Left cardiac atrium (tissue), 4 donors: ENCODE measurements around the gene ZNF688. TPM values are rescaled to one million over a fixed set of nuclear protein-coding genes. Genes with fewer than 3 reads are reported as not detected.

Source experiments
- ATAC-seq, 2 donors: fragments of 200-7000 bp; cut with Tn5 transposase; one replicate each; pipeline ENCODE4 v1.9.1; 2020; ENCODE audit warnings: mild to moderate bottlenecking in 2 of 2, moderate library complexity in 2 of 2
- DNase-seq: peaks from one replicate; pipeline ENCODE4 v3.0.0-alpha.2; 2020
- intact Hi-C, 2 donors: fragments of 100-400 bp; cut with DNase I; formaldehyde crosslinking; loops; one replicate each; pipeline versions ENCODE4 v1.14.1 to v1.15.1; 2022 to 2023
- total RNA-seq, 2 donors: library from RNA; stranded (reverse); fragmentation: NEBNext Ultra II Directional; extraction: Animal tissue kit (Norgen Biotek cat#: 25700); gene quantifications; one replicate each; pipeline ENCODE4 v1.2.1, GENCODE V29; 2021
- donor health status: DM: no; HTN: yes; CAD: no.
- donor health status: DM: no; HTN: yes; CAD: no; lungs with severe emphysema.
- donor health status: DM: yes; HTN: yes; CAD: no.
- donor health status: Dilated cardiomyopathy.

Gene ZNF688
- total RNA-seq, 2 donors from 2014 or later: 7.9 to 12.5 TPM

DNA sequence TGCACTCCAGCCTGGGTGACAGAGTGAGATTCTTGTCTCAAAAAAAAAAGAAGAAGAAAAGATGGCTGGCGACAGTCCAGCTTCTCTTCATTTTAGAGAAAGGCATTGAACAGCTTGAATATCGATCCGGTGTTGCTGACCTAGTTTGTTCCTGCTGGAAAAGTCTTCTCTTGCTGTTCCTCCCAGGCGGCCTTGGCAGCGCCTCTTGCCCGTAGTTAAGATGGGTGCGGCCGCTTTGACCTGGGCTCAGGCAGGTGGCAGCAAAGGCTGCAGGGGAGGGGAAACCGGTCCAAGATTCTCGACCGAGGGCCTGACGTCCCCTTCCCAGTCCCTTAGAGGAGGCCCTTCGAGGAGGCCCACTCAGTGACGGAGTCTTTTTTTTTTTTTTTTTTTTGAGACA is 9.5 kb downstream of the ZNF688 start:
- no peak for DNase-seq
- intact Hi-C loops: no loop called here
- ATAC-seq: no peak

DNA sequence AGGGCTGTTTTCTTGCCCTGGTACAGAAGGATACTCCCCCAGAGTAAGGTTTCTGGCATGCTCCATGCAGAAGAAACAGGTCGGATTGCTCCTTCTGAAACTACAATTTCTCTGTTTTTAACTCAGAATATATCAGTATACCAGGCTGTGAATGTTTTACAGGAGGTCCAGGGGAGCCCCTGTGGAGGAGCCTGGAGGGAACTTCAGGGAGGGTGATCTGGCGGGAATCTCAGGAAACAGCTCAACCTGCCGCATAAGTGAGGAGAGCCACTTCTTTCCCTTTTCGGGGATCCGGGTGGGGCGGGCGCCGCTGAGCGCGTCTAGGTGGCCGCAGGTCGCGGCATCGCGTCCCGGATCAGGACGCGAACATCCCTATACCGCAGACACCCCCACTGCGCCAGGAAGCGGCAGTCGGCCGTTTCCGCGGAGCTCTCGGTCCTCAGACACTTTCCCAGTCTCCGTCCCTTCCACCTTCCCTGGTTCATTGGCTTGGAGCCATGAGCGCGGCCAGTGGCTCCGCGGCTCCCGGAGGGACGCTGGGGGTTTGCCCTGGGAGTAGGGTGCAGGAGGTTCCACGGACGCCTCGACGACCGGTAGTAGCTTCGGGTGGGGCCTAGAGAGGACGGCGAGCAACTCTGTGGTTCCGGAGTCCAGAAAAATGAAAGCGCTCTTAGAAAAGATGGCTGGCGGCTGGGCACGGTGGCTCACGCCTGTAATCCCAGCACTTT is 10.3 kb downstream of the ZNF688 start:
- ATAC-seq: no peak
- intact Hi-C loops: no loop called here
- DNase-seq: peak; percentile 55

DNA sequence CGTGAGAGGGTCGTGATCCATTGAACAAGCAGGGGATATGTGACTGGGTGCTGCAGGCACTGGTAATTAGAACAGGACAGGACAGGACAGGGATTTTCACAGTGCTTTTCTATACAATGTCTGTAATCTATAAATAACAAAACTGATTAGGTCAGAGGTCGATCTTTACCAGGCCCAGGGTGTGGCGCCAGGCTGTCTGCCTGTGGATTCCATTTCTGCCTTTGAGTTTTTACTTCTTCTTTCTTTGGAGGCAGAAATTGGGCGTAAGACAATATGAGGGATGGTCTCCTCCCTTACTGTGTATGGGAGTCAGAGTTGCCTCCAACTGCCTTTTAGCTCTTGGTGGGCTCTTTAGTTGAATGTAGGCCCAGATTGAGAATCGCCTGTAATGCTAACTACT is 11.8 kb downstream of the ZNF688 start:
- DNase-seq: no peak
- ATAC-seq: no peak
- intact Hi-C loops: loop anchor here in 1 of 2 donors (2.0 kb wide), 1 partner anchor 25 kb away; the partner anchor contains the start of gene ZNF747

DNA sequence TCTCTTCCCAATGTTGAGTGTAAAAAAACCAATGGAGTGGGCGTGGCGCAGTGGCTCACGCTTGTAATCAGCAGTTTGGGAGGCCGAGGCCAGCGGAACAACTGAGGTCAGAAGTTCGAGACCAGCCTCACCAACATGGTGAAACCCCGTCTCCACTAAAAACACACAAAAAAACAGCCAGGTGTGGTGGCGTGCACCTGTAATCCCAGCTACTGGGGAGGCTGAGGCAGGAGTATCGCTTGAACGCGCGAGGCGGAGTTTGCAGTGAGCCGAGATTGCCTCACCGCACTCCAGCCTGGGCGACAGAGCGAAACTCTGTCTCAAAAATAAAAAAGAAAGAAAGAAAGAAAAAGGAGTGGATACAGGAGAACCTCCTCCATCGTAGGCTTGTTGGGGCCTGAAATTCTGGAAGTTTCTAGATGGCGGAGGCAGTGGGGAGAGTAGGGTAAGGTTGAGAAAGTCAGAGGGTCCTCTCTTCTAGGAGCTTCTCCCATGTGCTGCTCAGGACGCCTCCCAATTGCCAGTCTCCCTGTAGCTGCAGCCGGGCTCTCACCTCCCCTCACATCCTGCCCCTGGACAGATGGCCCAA is 12.6 kb downstream of the ZNF688 start:
- DNase-seq: no peak
- intact Hi-C loops: loop anchor here in 1 of 2 donors (1.0 to 2.0 kb wide), 2 partner anchors 24 to 26 kb away; partner anchors contain the start of genes ZNF747 and ZNF785
- no peak for ATAC-seq

DNA sequence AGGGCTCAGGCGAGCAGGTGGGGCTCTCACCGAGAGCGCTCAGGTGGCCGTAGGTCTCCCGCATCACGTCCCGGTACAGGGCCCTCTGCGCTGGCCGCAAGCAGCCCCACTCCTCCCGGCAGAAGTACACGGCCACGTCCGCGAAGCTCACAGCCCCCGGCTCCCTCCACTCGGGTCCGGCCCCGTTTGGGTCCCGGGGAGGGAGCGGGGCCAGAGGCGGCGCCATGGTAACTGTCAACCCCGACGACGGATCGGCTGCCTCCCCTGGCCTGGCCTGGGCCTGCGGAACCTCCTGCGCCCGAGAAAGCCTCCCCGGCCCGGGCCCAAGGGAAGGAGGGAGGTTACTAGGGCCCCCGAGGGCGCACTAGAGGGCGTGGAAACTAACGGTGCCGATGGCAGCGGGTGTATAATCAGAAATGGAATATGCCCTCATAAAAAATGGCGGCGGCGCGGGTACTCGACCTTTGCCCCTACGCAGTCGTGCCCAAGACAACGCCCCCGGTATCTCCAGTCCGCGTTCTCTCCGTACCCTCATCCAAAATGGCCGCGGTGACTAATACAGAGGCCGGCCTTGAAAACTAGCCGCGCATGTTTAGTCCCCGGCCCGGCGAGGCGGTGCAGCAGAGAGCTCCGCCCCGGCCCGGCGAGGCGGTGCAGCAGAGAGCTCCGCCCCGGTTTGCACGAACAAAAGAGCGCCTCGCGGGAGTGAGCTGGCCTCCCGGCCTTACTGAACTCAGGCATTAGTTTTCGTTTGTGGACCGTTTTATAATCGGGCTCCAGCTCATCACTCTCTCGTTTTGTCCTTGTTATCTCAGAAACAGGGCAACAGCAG is 13.3 kb downstream of the ZNF688 start, which contains the start of gene ZNF764:
TSS of gene ZNF764 (minus strand) at position 418 of the 832 bp plus-strand sequence. CDS start at position 226, 192 bp downstream.
- intact Hi-C loops: loop anchor here in 1 of 2 donors (1.0 to 2.0 kb wide), 2 partner anchors 23 to 27 kb away; partner anchors contain the start of genes ZNF747 and ZNF785
- DNase-seq: peak; percentile 98
- peak; percentile 97 for ATAC-seq

DNA sequence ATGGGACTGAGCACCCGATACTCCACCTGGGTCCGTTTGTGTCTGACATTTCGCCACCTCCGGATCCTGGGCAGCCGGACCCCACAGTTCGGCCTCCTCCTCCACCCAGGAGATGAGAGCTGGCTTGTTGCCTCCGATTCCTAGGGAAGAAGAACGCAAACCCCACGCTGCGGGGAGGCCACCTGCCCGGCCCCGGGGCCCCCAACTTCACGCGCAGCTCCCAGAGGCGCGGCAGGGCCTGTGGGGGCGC is 13.9 kb downstream of the ZNF688 start:
- DNase-seq (no peak), ATAC-seq (peak in 1 of 2 donors; percentile 1)
- intact Hi-C loops: no loop called here

DNA sequence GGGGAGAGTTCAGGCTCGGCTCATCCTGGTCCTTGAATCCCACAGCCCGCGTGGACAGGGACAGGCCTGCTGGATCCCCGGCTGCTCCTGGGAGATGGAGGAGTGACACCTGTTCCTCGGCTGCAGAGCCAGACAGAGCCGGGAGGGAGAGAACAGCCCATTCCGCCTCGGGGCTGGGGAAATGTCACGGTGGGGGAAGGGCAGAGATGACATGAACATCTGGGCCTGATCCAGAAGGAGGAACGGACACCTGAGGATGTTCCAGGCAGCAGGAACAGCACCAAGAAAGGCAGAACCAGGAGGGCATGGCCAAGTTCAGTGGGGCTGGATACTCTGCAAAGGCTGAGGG is 15.4 kb downstream of the ZNF688 start:
- ATAC-seq: no peak
- DNase-seq: no peak
- intact Hi-C loops: no loop called here

DNA sequence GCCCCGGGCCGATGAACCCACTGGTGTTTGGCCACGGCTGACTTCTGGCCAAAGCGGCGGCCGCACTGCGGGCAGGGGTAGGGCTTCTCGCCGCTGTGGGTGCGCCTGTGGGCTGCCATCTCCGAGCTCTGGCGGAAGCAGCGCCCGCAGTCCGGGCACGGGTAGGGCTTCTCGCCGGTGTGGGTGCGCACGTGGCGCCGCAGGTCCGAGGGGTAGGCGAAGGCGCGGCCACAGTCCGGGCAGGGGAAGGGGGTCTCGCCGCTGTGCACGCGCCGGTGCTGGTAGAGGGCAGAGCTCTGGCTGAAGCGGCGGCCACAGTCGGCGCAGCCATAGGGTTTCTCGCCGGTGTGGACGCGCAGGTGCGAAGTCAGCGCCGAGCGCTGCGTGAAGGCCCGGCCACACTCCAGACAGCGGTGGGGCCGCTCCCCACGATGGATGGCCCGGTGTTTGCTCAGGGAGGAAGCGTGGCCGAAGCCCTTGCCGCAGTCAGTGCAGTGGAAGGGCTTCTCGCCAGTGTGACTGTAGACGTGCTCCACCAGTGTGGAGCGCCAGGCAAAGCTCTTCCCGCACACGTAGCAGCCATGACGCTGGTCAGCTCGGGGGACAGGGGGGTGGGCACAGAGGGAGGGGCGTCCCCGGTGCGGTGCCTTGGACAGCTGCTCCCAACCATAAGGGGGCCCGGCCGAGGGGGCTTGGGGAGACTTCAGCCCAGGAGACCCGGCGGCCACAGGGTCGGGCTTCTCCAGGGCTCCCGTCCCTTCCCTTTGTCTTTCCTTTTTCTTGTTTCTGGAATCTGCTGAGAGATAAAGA is 16.0 kb downstream of the ZNF688 start:
- DNase-seq: no peak
- ATAC-seq: no peak
- intact Hi-C loops: no loop called here

DNA sequence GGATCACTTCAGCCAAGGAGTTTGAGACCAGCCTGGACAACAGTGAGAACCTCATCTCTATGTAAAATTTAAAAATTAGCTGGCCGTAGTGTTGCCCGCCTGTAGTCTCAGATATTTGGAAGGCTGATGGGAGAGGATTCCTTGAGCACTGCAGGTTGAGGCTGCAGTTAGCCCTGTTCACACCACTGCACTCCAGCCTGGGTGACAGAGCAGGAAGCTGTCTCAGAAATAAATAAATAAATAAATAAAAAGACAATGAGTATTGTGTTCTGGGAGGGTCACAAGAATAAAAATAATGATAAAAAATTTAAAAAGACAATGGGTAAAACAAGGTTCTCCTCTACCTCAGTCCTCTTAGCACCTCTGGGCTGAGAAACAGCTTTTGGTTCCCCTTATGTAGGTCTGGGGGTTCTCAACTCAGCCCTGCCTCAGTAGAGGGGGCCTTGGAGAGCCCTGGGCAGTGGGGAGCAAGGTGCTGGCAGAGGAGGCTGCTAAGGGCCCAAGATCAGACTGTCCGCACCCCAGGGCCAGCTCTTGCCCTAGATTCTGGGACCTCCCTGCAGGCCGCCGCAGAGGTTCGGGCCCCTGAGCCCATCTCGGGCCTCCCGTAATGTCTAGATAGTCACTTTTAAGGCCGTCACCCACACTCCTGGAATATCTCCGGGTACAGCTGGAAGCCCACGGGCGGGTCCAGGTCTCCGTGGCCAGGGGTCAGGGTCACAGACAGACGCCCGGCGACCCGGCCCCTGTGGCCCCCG is 16.8 kb downstream of the ZNF688 start:
- DNase-seq (no peak), ATAC-seq (no peak)
- intact Hi-C loops: no loop called here

DNA sequence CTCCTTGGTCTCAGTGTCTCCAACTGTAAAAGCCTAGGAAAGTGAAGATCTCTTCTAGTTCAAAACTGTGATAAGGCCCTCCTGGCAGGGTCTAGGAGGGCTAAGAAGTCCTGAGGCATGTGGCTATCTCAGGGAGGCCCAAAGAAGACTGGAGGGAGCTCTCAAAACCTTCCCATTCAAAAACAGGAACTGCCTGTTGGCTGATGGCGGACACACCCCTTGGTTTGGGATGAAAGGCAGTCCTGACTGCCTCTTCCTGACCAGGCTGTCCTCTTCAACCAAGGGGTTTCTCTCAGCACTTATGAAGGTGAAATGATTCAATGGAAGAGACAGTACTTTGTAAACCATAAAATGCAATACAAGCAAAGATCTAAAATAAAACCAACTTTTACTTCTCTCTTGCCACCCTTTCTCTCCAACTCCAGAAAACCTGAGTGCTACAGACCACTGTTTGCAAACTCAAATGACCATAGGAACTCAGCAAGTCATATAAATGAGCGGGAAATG is 18.1 kb downstream of the ZNF688 start:
- ATAC-seq: no peak
- intact Hi-C loops: no loop called here
- no peak for DNase-seq

DNA sequence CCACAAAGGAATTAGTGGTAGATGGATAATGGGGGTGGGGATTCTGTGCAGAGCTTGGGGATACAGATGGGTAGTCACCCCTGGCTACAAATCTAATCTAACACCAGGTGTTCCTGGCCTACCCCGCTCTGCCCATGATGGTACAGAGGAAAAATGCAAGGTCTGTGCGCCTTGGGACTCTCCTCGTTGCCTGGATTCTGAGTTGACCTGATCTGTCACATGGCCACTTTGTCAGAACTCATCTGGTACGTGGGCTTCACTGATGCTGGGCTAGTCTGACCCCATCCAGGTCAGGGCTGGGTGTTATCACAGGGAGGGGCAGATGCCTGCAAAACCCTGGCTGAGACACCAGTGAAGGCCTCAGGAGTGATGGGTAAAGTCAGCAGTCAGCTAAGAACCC is 18.6 kb downstream of the ZNF688 start:
- ATAC-seq (no peak), DNase-seq (no peak)
- intact Hi-C loops: no loop called here

DNA sequence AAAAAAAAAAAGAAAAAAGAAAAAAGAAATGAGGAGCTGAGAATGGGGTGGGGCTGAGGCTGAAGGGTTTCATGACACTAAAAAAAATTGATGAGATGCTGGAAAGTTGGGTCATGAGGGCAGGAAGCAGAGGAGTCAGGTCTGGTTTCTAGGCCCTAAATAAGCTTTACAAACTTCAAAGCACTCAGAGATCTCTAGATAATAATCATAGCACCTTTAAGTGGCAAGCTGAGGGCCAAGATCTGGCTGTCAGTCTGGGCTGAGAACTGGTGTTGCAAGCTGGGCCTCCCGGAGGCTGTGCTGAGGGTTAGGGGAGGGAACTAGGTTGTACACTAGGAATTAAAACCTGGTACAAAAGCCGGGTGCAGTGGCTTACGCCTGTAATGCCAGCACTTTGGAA is 19.7 kb downstream of the ZNF688 start:
- intact Hi-C loops: no loop called here
- ATAC-seq: peak in 1 of 2 donors; percentile 12
- no peak for DNase-seq

DNA sequence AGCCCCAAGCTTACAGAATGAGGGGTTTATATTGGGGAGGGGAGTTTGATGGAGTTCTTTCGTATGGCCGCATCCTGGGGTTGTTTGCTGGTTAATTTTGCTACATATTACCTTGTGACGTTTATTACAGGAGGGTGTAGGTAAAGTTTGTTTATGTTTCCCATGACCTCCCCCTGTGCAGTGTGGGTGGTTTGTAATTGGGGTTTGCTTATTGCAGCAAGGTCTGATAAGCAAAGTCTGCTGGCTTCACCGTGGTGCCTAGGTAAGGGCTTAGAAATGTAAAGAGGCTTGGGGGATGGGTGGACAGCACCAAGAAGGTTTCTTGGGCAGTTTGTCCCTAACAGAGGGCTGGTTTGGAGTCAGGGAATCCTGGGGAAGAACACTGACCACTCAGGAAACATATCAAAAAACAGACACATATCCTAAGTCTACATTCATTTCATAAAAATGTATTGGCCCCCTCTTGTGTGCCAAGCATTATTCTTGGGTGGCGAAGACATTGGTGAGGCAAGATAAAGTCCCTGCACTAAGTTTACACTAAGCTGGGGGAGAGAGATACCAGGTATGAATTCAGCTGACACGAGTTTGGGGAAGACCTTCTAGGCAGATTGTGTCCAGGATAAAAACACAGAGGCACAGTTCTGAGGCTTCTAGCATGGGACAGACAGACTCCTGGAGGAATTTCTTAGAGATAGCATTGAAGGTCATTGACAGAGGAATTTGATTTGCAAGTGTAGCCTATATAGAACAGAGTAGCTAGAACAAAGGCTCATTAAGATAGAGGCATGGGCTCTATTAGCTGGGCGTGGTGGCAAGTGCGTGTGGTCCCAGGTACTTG is 22.9 kb downstream of the ZNF688 start:
- intact Hi-C loops: no loop called here
- ATAC-seq (no peak), DNase-seq (no peak)

DNA sequence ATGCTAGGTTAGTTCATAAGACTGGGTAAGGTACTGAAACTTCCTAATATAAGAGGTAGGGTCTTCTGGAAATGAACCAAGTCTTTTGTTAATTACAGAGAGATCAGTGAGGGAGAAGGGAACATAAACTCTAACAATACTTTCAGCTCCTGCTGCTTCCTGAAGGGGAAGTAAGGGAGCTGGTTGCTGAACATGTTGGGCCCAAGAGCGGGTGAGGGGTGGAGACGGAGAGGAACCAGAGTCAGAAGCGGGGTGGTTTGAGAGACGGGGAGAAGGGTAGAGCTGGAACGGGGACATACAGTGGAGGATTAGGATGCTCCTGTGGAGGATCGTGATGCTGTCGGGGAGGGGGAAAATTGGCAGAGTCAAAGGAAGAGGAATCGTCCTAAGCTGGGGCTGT is 25.4 kb downstream of the ZNF688 start:
- DNase-seq (no peak), ATAC-seq (no peak)
- intact Hi-C loops: no loop called here

DNA sequence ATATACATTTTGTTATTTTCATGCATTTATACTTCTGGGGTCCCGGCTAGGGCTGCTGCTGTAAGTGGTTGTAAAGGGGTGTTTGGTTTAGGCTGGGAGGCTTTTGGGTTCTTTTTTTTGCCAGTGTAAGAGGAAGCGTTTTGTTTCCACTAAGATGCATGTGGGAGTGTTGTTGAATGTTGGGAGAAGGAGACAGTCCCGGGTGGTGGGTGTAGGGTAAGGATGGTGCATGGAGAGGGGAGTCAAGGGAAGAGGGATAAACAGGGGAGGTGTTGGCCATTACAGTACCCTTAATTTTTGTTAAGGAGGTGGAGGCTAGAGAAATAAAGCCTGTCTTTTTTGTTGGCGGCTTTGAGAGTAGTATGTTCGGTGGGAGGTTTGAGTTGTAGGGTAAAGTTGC is 28.4 kb downstream of the ZNF688 start:
- DNase-seq: no peak
- intact Hi-C loops: no loop called here
- ATAC-seq: no peak

DNA sequence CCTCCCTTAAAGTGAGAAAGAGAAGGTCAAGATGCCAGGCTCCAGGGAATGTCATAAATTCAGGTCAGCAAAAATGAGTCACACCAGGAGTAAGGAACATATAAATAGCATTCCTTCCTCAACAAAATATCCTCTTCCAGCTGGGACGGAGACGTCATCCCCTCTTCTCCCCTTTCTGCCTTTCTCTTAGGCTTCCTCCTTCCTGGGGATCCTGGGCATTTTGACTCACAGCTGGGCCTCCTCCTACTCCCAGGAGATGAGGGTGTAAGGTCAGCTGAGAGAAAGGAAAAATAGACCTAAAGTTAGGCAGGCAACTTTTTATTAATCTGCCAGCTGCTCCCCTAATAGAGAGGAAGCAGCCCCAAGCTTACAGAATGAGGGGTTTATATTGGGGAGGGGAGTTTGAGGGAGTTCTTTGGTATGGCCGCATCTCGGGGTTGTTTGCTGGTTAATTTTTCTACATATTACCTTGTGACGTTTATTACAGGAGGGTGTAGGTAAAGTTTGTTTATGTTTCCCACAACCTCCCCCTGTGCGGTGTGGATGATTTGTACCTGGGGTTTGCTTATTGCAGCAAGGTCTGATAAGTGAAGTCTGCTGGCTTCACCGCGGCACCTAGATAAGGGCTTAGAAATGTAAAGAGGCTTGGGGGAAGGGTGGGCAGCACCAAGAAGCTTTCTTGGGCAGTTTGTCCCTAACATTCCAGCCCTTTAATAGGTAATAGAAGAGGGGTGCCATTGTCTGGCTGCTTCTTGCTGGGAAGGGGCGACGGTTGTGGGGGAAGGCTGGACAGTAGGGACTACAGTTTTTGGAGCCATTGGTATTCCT is 29.8 kb downstream of the ZNF688 start:
- DNase-seq (no peak), ATAC-seq (peak in 1 of 2 donors; percentile 13)
- intact Hi-C loops: no loop called here
